DMS79 treated with DMSO at 0.1 percent for 48 hours (cell line): ENCODE measurements around the gene CCDC40.

Experiments
- DNase-seq: peaks from one replicate; lab custom pipeline; 2025; lab: John Stamatoyannopoulos, UW

The CCDC40 gene

DNA sequence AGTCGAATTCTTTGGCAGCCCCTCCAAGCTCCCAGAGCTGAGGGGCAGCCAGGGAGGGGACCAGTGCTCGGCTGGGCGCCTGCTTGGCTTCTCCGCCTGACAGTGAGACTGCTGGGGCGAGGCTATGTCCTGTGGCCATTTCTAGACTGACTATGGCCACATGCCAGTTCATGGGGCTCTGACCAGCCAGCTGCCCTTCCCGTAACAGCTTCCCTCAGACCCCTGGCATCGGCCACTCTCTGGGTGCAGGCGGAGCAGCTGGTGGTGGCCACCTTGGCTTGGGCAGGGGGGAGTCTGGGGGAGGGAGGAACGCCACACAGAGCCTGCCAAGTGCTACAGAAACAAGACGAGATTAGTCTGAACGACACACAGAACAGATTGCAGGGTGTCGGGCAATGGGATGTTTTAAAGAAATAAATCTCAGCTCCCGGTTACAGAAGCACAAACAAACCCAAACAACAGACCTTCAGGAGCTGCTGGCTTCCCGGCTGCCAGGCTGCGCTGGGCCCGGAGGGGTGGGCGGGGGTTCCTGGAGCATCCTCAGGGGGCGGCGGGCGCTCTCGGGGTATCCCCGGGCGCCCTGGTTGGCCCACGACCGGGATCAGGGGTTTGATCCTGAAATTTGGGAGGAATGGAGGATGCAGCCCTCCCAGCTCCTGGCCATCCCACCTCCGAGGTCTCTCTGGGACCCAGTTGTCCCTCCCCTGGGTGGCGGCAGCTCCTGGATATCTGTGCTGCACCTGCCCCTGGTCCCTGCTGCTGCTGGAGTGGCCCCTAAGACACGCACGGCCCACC, 35.3 kb upstream of the CCDC40 start:
- no peak for DNase-seq

DNA sequence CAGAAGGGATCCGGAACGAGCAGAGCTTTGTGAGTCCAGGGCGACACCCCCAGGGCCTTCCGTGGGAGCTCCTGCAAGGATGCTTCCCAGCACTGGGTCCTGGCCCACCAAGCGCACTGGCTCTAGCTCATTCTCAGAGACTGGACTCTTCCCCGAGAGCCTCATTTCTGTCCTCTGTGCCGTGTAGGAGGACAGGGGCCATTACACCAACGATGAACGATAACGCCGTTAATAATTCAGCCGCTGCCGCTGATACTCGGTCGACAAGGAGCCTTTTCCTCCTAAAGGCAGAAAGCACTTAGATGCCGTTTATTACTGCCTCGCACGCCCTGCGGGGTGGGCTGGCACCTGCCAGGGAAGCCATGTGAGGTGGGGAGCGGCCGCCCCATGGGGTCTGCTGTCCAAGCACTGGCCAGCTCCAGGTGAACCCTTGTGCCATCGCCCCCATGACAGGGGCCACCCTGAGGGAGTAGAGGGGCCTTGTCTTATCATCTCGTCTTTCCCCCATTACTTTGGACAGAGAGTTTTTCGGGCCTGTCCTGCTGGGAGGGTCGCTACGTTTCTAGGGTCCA, 34.3 kb upstream of the CCDC40 start:
- no peak for DNase-seq

DNA sequence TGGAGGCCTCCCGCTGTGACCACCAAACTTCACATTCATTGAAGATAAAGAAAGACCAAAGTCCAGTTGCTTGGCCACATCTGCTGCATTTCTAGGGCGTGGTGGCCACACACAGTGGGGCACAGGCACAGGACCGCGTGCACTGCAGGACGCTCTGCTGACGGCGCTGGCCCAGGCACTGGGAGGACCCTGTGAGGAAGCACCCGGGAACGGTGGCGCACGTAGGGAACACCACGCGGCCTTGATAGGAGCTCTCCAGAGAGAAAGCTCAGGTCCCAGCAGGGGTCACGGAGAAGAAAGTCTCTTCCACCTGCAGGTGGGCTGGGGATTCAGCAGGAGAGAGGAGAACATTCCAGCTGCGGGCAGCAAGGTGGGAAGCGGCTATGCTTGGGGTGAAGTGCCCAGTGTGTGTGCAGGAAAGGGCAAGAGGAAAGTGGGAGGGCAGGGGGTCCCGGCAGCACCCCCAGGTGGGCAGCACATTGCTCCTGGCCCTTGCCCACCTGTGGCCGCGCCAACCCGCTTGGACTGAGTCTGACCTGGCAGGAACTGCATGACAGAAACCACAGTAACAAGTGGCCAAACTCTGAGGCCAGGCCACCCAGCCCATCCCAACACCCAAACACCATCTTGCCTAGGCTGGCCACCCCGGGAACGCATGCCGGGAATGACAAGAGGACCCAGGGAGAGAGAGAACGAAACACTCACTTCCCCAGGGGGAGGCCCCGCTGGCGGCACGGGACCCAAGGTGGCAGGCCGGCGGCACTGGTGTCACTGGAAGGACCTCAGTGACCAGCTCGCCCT, 33.6 kb upstream of the CCDC40 start:
- DNase-seq, result no peak

DNA sequence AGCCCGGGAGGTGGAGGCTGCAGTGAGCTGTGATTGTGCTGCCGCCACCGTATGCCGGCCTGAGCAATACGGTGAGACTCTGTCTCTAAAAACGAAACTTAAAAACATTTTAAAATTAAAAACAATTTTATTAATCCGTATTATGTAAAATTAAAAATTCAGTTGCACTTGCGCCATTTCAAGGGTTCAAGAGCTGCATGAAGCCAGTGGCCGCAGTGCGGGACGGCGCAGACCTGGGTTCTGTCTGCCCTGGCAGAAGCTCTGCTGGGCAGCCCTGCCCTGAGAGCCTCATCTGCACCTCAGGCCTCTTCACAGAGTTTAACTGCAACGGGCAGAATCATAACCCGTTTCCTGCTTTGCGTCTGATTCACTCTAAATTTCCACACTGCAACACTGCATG, 32.5 kb upstream of the CCDC40 start:
- no peak for DNase-seq

DNA sequence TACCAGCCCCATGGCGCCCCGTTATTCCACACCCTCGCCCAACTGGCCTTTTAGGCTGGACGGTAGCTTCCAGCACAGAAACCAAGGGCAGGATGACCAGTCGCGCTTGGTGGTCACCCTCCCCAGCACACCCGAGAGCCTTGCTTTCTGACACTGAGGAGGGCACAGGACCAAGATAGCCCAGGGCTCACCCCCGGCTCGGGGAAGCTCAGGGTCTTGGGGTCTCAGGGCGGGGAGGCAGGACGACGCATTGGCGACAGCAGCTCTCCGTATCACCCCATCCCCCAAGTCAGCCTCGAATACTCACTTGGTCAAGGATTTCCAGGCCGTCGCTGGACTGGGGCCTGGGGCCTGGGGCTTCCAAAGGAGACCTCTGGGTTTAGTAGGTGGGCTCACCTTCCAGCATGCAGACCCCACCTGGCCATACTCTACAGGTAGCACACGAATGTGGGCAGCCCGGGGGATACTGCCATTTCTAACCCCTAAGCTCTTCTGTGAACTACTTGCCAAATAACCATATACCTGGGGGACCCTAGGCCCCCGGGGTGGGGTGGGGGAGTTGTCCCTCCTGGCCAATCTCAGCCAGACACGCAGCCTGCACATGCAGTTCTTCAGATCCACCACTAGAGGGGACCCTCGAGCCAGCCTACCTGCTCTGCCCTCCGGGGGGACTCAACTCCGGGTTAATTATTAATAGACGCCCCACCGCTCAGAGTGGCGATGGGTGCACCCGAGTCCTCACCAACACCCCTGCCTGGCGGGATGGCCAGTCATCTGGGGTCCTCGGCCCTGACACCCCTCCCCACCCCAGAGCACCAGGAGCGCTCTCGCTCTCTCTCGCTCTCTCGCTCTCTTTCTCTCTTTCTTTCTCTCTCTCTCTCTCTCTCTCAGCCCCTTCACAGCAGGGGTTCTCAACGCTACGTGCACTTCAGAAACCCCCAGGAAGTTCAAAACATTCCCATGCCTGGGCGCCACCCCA, 30.8 kb upstream of the CCDC40 start:
- DNase-seq, result peak; percentile 26

DNA sequence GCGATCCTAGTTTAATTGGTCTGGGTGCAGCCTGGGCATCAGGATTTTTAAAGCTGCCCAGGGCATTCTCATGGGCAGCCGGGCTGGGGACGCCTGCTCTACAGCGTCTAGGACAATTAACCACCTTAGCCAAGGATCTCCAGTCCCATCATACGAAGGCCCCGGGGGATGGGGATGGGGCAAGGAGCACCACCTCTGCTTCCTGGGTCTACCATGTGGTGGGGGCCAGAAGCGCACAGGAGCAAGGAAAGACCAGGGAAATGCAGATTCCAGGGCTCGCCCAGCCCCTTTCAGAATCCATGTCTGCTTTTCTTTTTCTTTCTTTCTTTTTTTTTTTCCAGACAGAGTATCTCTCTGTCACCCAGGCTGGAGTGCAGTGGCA, 30.1 kb upstream of the CCDC40 start:
- DNase-seq, result no peak

DNA sequence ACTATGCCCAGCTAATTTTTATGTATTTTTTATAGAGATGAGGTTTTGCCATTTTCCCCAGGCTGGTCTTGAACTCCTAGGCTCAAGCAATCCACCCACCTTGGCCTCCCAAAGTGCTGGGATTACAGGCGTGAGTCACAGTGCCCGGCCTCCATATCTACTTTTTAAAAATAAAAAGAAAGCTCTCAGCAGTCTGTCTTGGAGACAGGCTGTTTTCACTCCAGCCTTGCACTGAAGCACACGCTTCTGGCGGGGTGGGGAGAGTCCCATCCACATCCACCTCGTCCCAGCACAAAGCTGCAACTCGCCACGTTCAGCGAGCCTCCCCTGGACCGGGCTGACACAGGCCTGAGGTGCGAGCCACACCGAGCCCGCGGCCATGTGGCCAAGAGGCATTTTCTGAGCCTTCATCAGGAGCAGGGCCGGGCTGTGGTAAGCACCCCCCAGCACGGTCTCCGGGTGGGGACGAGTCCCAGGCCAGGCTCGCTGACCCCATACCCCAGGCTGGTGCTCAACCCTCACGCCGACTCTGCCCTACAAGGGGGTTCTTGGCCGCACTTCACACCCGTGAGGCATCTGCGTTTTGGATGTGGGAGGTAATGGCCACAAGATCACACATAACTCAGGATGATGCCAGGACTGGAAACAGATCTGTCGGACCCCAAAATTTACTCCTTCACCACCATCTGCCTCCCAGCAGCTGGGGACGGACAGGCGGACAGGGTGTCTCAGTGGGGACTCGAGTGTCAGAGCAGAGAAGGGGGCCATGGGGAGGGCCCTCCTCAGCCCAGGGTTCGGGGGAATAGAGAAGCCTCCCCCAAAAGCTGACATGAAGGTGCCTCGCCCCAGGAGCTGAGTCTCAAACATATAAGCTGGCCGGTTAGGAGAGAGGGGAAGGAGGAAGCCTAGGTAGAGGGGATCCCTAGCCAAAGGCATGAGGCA, 29.4 kb upstream of the CCDC40 start:
- no peak for DNase-seq

DNA sequence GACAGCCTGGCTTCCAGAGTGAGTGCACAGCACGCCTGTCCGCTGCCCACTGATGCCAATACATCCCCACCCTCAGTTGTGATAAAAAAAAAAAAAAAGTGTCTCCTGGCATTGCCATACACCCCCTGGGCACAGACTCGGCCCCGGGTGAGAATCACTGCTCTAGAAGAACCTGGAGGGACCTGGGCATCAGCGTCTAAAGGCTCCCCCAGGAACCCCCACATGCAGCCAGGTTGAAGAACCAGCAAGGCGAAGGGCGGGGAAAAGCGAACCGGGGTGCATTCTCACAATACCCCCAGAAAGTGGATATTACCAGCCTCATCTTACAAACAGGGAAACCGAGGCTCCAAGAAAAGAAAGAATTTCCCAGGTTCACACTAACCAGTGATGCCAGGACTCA, 28.5 kb upstream of the CCDC40 start:
- no peak for DNase-seq

DNA sequence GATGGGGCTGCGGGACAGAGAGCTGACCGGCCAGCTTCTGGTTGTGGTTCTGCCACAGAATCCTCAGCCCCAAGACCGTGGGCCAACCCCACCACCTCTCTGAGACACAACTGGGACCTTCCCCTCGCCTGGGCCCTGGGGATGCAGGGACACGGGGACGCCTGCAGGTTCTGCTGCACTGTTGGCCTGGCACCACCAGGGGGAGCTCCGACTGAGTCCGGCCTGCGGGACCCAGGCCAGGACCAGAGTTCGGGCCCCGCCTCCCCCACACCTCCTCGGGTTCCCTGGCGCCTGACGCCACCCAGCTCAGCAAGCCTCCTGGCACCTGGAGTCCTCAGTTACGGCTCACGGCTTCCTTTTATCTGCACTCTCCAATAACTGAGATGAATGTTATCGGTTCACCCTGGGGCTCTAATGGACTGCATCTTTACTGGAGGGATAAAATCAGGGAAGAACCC, 28.0 kb upstream of the CCDC40 start:
- DNase-seq, result peak; percentile 81

DNA sequence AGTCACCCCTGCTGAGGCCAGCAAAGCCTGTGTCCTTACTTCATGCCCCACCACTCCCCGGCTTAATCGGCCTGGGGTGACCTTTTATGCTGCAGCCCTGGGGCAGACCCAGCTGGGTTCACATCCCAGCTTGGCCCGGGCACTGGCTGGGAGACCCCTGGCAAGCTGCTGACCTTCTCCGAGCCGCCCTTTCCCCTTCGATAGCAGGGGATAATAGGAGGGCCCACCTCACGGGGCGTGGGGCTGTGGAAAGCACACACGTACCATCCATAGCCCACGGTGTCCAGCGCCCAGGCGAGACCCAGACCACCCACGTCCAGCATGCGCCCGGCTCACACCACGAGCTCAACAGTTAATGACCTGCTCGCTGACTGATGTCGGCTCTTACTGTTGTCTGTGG, 27.6 kb upstream of the CCDC40 start:
- DNase-seq, result no peak

DNA sequence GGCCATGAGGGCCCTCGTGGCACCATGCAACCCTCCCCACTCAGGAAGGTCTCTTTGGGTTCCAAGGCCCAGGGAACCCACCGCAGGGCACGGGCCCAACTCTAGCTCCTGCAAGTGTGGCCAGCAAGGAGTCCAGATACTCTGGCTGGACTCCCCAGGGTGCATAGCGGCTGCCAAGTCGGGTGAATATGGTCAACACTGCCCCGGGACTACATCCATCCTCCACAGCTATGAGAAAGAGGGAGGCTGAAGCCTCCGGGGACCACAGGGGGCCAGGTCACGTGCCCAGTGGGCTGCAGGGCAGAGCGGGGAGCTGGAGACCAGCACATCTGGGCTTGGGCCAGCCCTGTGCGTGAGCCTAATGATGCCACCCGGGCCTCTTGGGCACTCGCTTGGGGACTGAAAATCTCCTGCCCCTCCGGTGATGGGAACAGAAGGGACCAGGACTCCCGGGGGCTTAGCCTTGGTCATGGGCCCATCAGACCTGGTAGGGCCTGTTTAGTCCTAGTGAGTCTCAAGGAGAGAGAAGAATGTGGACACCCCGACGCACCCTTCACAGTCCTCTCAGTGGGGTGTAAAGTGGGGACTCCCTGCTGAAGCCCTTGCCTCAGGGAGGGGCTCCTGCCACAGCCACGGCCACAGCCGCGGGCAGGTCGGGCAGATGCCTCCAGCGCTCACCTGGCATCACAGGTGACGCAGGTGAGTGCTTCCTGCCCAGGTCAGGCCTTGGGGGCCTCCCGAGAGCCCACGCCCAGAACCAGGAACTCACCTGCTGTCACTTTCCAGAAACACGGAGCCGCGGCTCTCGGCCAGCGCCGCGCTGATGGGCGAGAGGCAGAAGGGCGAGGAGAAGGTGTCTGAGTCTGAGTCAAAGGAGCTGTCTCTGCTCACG, 26.8 kb upstream of the CCDC40 start:
- no peak for DNase-seq

DNA sequence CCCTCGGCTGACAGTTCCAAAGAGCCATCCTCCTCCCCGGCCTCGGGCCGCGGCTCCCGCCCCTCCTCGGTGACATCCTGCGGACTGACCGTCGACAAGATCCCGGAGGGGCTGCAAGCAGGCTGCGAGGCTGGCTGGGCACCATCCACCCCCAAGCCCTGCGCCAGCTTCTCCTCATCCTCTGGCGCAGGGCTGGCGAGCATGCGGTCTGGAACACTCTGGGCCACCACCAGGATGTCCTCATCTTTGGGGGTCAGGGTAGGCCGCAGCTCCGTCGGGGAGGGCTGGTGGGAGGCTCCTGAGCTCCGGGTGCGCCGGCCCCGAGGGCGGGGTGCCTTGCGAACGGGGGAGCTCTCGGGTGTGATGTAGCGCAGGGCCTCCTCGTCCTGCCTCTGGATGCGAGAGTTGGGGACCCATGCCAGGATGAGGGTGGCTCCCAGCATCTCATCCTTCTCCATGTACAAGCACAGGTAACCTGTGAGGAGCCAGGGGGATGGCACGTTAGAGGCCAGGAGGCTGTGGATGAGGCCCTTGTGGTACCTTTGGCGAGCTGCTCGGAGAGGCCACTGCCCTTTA, 26.1 kb upstream of the CCDC40 start:
- DNase-seq, result no peak

DNA sequence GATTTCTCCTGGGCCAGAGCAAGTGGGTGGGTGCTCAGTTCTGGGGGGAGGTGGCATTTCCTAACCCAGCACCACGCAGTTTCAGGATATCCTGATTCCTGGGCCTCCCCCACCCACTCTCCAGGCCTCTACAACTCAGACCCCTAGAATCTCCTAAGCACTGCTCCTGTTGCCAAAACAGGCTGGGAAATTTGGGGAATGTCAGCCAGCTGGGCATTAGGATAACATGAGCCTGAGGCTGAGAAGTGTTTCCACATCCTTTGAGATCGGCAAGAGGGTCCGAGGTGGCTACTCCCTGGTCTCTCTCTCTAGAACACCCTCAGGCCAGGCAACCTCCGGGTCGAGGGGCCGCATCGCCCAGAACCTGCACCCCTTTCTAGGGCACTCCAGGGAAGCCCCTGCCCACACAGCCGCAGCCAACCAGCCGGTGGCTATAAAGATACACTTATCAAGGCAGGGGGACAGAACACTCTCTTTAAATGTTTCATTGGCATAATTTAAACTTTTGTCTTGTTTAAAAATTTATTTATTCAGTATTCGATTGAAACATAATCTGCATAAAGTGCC, 24.4 kb upstream of the CCDC40 start:
- no peak for DNase-seq

DNA sequence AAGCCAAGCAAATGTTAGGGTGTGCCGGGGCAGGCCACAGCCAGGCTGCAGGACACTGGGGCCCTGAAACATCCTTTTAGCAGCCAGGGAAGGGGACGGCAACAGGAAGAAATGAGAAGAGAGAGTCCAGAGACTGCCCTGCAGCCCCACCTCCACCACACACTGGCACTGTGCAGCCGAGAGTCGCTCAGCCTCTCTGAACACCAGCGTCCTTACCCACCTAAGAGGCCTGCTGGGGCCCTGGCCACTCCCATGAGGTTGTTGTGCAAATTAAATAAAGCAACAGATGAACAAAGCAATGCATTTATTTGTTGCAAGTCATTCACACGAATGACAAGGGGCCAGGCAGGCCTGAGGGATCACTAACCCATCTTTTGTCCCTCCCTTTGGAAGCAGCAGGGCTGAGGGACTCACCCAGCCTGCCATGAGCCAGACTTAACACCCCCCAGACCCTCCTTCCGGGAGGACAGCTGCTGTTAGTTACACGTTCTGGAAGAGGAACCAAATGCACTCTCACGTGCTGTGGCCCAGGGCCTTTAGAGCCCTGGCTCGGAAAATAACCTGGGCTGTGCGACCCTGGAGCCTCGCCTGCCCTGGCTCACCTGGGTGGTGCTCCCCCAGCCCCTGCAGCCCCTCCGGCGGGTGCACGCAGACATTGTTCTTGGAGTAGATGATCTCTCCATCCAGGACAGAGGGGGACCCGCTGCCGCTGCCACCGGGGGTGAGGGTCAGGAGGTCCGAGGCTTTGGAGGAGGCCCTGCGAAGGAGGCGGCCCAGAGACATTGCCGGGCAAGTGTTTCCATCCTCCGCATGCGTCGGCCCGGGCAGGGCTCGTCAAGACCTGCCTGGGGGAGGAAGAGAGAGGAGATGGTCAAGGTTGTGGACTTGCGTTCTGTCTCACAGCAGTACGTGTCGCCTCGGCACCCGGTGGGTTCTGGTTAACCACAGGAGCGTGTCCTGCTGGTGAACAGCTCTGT, 23.4 kb upstream of the CCDC40 start:
- DNase-seq, result no peak

DNA sequence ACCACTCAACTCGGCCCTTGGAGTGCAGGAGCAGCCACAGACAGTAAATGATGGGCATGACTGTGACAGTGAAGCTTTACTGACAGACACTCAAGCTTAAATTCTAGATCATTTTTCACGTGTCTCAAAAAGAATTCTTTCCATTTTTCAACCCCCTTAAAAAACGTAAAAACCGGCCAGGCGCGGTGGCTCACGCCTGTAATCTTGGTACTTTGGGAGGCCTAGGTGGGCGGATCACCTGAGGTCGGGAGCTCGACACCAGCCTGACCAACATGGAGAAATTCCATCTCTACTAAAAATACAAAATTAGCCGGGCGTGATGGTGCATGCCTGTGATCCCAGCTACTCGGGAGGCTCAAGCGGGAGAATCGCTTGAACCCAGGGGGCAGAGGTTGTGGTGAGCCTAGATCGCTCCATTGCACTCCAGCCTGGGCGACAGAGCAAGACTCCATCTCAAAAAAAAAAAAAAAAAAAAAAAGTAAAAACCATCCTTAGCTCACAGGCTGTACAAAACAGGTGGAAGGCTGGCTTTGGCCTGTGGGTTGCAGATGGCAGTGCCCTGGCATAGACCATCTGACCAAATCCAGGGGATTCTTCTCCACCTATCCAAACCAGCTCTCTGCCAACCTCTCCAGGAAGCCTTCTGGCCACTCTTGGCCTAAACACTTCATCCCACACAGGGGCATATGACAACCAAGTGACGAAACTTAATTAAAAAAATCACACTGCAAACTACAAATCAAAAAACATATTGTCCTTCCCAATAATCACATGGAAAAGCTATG, 19.0 kb upstream of the CCDC40 start:
- DNase-seq, result no peak

DNA sequence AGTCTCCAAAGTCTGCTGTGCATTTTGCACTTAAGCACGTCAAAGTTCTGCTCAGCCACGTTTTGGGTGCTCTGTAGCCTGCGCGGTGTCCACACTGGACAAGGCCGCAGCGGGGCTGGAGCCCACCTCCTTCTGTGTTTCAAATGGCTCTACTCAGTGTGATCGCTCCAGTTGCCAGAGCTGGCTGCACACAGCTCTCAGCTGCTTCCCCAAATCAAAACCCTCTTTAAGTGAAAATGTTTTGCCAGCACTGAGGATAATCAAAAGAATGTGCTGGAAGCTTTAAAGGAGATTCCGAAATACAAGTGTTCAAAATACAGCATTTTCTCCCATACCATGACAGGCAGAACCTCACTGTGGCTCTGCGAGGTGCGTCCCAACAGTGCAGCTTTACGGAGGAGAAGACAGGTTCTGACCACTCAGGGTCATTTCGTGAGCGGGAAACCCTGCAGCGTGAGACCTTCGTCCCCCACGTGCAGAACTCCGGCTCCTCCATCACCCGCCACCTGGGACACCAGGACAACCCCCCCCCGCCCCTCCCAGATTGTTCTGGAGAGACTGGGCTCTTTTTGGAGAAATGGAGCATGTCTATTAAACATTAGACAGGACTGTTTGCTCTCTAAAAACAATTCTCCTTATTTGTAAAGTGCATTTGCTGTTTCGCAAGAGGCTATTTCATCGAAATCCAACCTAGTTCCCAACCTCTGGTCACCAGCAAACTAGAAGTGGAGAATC, 17.4 kb upstream of the CCDC40 start:
- DNase-seq, result no peak
